COR-L47 (cell line): ENCODE data around the gene BCL11B.

Experiments used
- DNase-seq: peaks from one replicate; lab custom pipeline; 2025; lab: John Stamatoyannopoulos, UW

Gene BCL11B

GRCh38 chr14:99119554-99120525 lies 152.2 kb downstream of the BCL11B start:
- no peak for DNase-seq
